Activated CD8-positive, alpha-beta memory T cell treated with anti-CD3 and anti-CD28 coated beads, Interleukin-2, amount 50 U/mL, for 4 hours (primary cell): ENCODE data around the gene SF1.
A peak's percentile ranks its signal among the peaks of the same experiment; 100 is the strongest.
"Not testable (repeated sequence)": the region's sequence is repeated elsewhere in the genome, so short reads cannot be mapped to it uniquely, and the experiment has no call there.

Experiments
- DNase-seq: peaks from one replicate; pipeline ENCODE4 v3.0.0-alpha.2; 2020

Gene SF1

GRCh38 chr11:64778473-64779298, at the start of gene SF1:
Gene SF1 (minus strand): TSS chr11:64778542. CDS start chr11:64778392, 150 bp downstream.
- DNase-seq: peak; percentile 96

GRCh38 chr11:64827451-64827839, 49.1 kb upstream of the SF1 start:
- DNase-seq: no peak

GRCh38 chr11:64826578-64827450, 48.5 kb upstream of the SF1 start:
- DNase-seq: no peak

- DNase-seq: no peak
These were observed 47.7 kb upstream of the SF1 start for GRCh38 chr11:64826062-64826461.

GRCh38 chr11:64823568-64824119, 45.3 kb upstream of the SF1 start:
- no peak for DNase-seq

GRCh38 chr11:64817476-64817875, 39.1 kb upstream of the SF1 start:
- DNase-seq: no peak

- not testable (repeated sequence) for DNase-seq
These were observed 37.1 kb upstream of the SF1 start for GRCh38 chr11:64815433-64815832.

- no peak for DNase-seq
These were observed 36.4 kb upstream of the SF1 start for GRCh38 chr11:64814712-64815187.

- DNase-seq: no peak
These were observed 35.5 kb upstream of the SF1 start for GRCh38 chr11:64813826-64814225.

- no peak for DNase-seq
These were observed 32.5 kb upstream of the SF1 start for GRCh38 chr11:64810891-64811272.

- peak; percentile 82 for DNase-seq
These were observed 32.0 kb upstream of the SF1 start, which contains the start of gene MEN1 for GRCh38 chr11:64810271-64810890. Gene MEN1 (minus strand): TSS chr11:64810551. CDS start chr11:64810109, 442 bp downstream.

- DNase-seq: no peak
These were observed 31.5 kb upstream of the SF1 start for GRCh38 chr11:64809781-64810241.

- no peak for DNase-seq
These were observed 27.1 kb upstream of the SF1 start for GRCh38 chr11:64805481-64805880.

GRCh38 chr11:64804346-64805210, 26.2 kb upstream of the SF1 start:
- DNase-seq: no peak

GRCh38 chr11:64803846-64804345, 25.6 kb upstream of the SF1 start:
- no peak for DNase-seq

GRCh38 chr11:64803158-64803845, 25.0 kb upstream of the SF1 start, which contains the start of gene MAP4K2:
Gene MAP4K2 (minus strand): TSS chr11:64803214. CDS start chr11:64803149, 65 bp downstream.
- DNase-seq: peak; percentile 88

- peak; percentile 35 for DNase-seq
These were observed 24.2 kb upstream of the SF1 start for GRCh38 chr11:64802370-64803157.

GRCh38 chr11:64801561-64802369, 23.4 kb upstream of the SF1 start:
- DNase-seq: no peak

- no peak for DNase-seq
These were observed 22.8 kb upstream of the SF1 start for GRCh38 chr11:64801158-64801464.
